ENCODE data around the gene TMEM91.

TMEM91 gene

GRCh38 chr19:41411100-41411967, 35.0 kb downstream of the TMEM91 start:
- Histone ChIP-seq H3K4me1 (ENCODE audit: control insufficient read depth, low read depth, low read length) (peaks cover 5% of the 10 kb centered on the region), H3K36me3 (ENCODE audit: control insufficient read depth, insufficient read depth, low read length) (no peaks in the 10 kb centered on the region), H4K5ac (ENCODE audit: low read length) (no peak overlapping the region), H2AK5ac (ENCODE audit: low read length) (no peak overlapping the region), H2BK5ac (ENCODE audit: low read length) (no peak overlapping the region), H2BK15ac (replicated peaks; ENCODE audit: low read depth) (no peak overlapping the region), H3K56ac (ENCODE audit: low read length) (no peak overlapping the region), H3K27ac (ENCODE audit: low read depth, low read length) (no peak overlapping the region), H3K79me2 (ENCODE audit: control insufficient read depth, insufficient read depth, low read length) (no peaks in the 10 kb centered on the region), H3K4me3 (ENCODE audit: low read length) (no peak overlapping the region), H2BK120ac (ENCODE audit: low read depth, low read length) (no peak overlapping the region), H3K4me2 (ENCODE audit: low read length) (no peak overlapping the region), H3K23ac (ENCODE audit: low read length) (no peak overlapping the region), H3K79me1 (ENCODE audit: low read length) (no peaks in the 10 kb centered on the region), H3K27me3 (ENCODE audit: insufficient read depth, low read length, poor library complexity) (no peaks in the 10 kb centered on the region), H3K9ac (ENCODE audit: low read length) (no peak overlapping the region), H4K8ac (ENCODE audit: low read depth, low read length) (no peak overlapping the region), H3K4ac (ENCODE audit: low read depth, low read length) (no peak overlapping the region), H3K18ac (ENCODE audit: low read length) (no peak overlapping the region)
- DNase-seq: no peak
- no CpG with 5 or more reads among the region's 9 CpGs for WGBS (ENCODE audit: extremely low coverage, insufficient coverage, low lambda C conversion rate)

GRCh38 chr19:41411968-41412265, 35.6 kb downstream of the TMEM91 start:
- Histone ChIP-seq H3K4ac (ENCODE audit: low read depth, low read length) (no peak overlapping the region), H2BK15ac (replicated peaks; ENCODE audit: low read depth) (no peak overlapping the region), H3K79me1 (ENCODE audit: low read length) (no peaks in the 10 kb centered on the region), H3K18ac (ENCODE audit: low read length) (no peak overlapping the region), H2BK120ac (ENCODE audit: low read depth, low read length) (no peak overlapping the region), H3K27ac (ENCODE audit: low read depth, low read length) (no peak overlapping the region), H3K56ac (ENCODE audit: low read length) (no peak overlapping the region), H3K4me2 (ENCODE audit: low read length) (no peak overlapping the region), H4K5ac (ENCODE audit: low read length) (no peak overlapping the region), H3K9ac (ENCODE audit: low read length) (no peak overlapping the region), H4K8ac (ENCODE audit: low read depth, low read length) (no peak overlapping the region), H3K4me3 (ENCODE audit: low read length) (no peak overlapping the region), H3K4me1 (ENCODE audit: control insufficient read depth, low read depth, low read length) (peaks cover 5% of the 10 kb centered on the region), H2BK5ac (ENCODE audit: low read length) (no peak overlapping the region), H3K27me3 (ENCODE audit: insufficient read depth, low read length, poor library complexity) (no peaks in the 10 kb centered on the region), H3K79me2 (ENCODE audit: control insufficient read depth, insufficient read depth, low read length) (no peaks in the 10 kb centered on the region), H2AK5ac (ENCODE audit: low read length) (no peak overlapping the region), H3K36me3 (ENCODE audit: control insufficient read depth, insufficient read depth, low read length) (no peaks in the 10 kb centered on the region), H3K23ac (ENCODE audit: low read length) (no peak overlapping the region)
- WGBS (ENCODE audit: extremely low coverage, insufficient coverage, low lambda C conversion rate): no CpG with 5 or more reads among the region's 11 CpGs
- DNase-seq: no peak

- no peak overlapping the region for H3K27ac ChIP-seq (ENCODE audit: low read depth, low read length)
- H4K5ac ChIP-seq (ENCODE audit: low read length): no peak overlapping the region
- DNase-seq: no peak
- H3K4me3 ChIP-seq (ENCODE audit: low read length): no peak overlapping the region
- H3K36me3 ChIP-seq (ENCODE audit: control insufficient read depth, insufficient read depth, low read length): no peaks in the 10 kb centered on the region
- H2BK120ac ChIP-seq (ENCODE audit: low read depth, low read length): no peak overlapping the region
- H2BK5ac ChIP-seq (ENCODE audit: low read length): no peak overlapping the region
- no peak overlapping the region for H3K4me2 ChIP-seq (ENCODE audit: low read length)
- H3K56ac ChIP-seq (ENCODE audit: low read length): no peak overlapping the region
- no peak overlapping the region for H3K23ac ChIP-seq (ENCODE audit: low read length)
- H3K18ac ChIP-seq (ENCODE audit: low read length): no peak overlapping the region
- no peaks in the 10 kb centered on the region for H3K79me1 ChIP-seq (ENCODE audit: low read length)
- no peaks in the 10 kb centered on the region for H3K27me3 ChIP-seq (ENCODE audit: insufficient read depth, low read length, poor library complexity)
- no peak overlapping the region for H2BK15ac ChIP-seq (replicated peaks; ENCODE audit: low read depth)
- H3K4me1 ChIP-seq (ENCODE audit: control insufficient read depth, low read depth, low read length): no peaks in the 10 kb centered on the region
- no peaks in the 10 kb centered on the region for H3K79me2 ChIP-seq (ENCODE audit: control insufficient read depth, insufficient read depth, low read length)
- H3K9ac ChIP-seq (ENCODE audit: low read length): no peak overlapping the region
- H3K4ac ChIP-seq (ENCODE audit: low read depth, low read length): no peak overlapping the region
- no peak overlapping the region for H2AK5ac ChIP-seq (ENCODE audit: low read length)
- no peak overlapping the region for H4K8ac ChIP-seq (ENCODE audit: low read depth, low read length)
- WGBS (ENCODE audit: extremely low coverage, insufficient coverage, low lambda C conversion rate): no CpG with 5 or more reads among the region's 5 CpGs
Measured at GRCh38 chr19:41412953-41413352, 36.6 kb downstream of the TMEM91 start.

- H3K4me1 ChIP-seq (ENCODE audit: control insufficient read depth, low read depth, low read length): no peaks in the 10 kb centered on the region
- no peaks in the 10 kb centered on the region for H3K79me2 ChIP-seq (ENCODE audit: control insufficient read depth, insufficient read depth, low read length)
- H3K4me2 ChIP-seq (ENCODE audit: low read length): no peak overlapping the region
- H3K79me1 ChIP-seq (ENCODE audit: low read length): no peaks in the 10 kb centered on the region
- H3K27ac ChIP-seq (ENCODE audit: low read depth, low read length): no peak overlapping the region
- no peak overlapping the region for H4K5ac ChIP-seq (ENCODE audit: low read length)
- no peak overlapping the region for H2BK5ac ChIP-seq (ENCODE audit: low read length)
- WGBS (ENCODE audit: extremely low coverage, insufficient coverage, low lambda C conversion rate): no CpG with 5 or more reads among the region's 10 CpGs
- no peaks in the 10 kb centered on the region for H3K36me3 ChIP-seq (ENCODE audit: control insufficient read depth, insufficient read depth, low read length)
- no peaks in the 10 kb centered on the region for H3K27me3 ChIP-seq (ENCODE audit: insufficient read depth, low read length, poor library complexity)
- no peak overlapping the region for H4K8ac ChIP-seq (ENCODE audit: low read depth, low read length)
- H2BK120ac ChIP-seq (ENCODE audit: low read depth, low read length): no peak overlapping the region
- H2BK15ac ChIP-seq (replicated peaks; ENCODE audit: low read depth): no peak overlapping the region
- no peak overlapping the region for H3K4me3 ChIP-seq (ENCODE audit: low read length)
- H3K56ac ChIP-seq (ENCODE audit: low read length): no peak overlapping the region
- no peak overlapping the region for H2AK5ac ChIP-seq (ENCODE audit: low read length)
- no peak overlapping the region for H3K18ac ChIP-seq (ENCODE audit: low read length)
- no peak for DNase-seq
- no peak overlapping the region for H3K4ac ChIP-seq (ENCODE audit: low read depth, low read length)
- H3K23ac ChIP-seq (ENCODE audit: low read length): no peak overlapping the region
- H3K9ac ChIP-seq (ENCODE audit: low read length): no peak overlapping the region
Measured at GRCh38 chr19:41413947-41414346, 37.6 kb downstream of the TMEM91 start.

GRCh38 chr19:41414461-41414860, 38.1 kb downstream of the TMEM91 start:
- no peak overlapping the region for H3K56ac ChIP-seq (ENCODE audit: low read length)
- H3K27ac ChIP-seq (ENCODE audit: low read depth, low read length): no peak overlapping the region
- no peak overlapping the region for H4K8ac ChIP-seq (ENCODE audit: low read depth, low read length)
- no peaks in the 10 kb centered on the region for H3K79me1 ChIP-seq (ENCODE audit: low read length)
- H4K5ac ChIP-seq (ENCODE audit: low read length): no peak overlapping the region
- H2BK120ac ChIP-seq (ENCODE audit: low read depth, low read length): no peak overlapping the region
- no peaks in the 10 kb centered on the region for H3K27me3 ChIP-seq (ENCODE audit: insufficient read depth, low read length, poor library complexity)
- WGBS (ENCODE audit: extremely low coverage, insufficient coverage, low lambda C conversion rate): no CpG with 5 or more reads among the region's 9 CpGs
- no peak overlapping the region for H3K4me2 ChIP-seq (ENCODE audit: low read length)
- H3K4me3 ChIP-seq (ENCODE audit: low read length): no peak overlapping the region
- DNase-seq: no peak
- H3K18ac ChIP-seq (ENCODE audit: low read length): no peak overlapping the region
- H2BK15ac ChIP-seq (replicated peaks; ENCODE audit: low read depth): no peak overlapping the region
- H3K79me2 ChIP-seq (ENCODE audit: control insufficient read depth, insufficient read depth, low read length): no peaks in the 10 kb centered on the region
- no peaks in the 10 kb centered on the region for H3K36me3 ChIP-seq (ENCODE audit: control insufficient read depth, insufficient read depth, low read length)
- no peak overlapping the region for H2AK5ac ChIP-seq (ENCODE audit: low read length)
- no peak overlapping the region for H3K23ac ChIP-seq (ENCODE audit: low read length)
- no peak overlapping the region for H2BK5ac ChIP-seq (ENCODE audit: low read length)
- H3K4me1 ChIP-seq (ENCODE audit: control insufficient read depth, low read depth, low read length): no peaks in the 10 kb centered on the region
- H3K4ac ChIP-seq (ENCODE audit: low read depth, low read length): no peak overlapping the region
- no peak overlapping the region for H3K9ac ChIP-seq (ENCODE audit: low read length)

- Histone ChIP-seq H3K27ac (ENCODE audit: low read depth, low read length) (no peak overlapping the region), H3K79me2 (ENCODE audit: control insufficient read depth, insufficient read depth, low read length) (no peaks in the 10 kb centered on the region), H3K4ac (ENCODE audit: low read depth, low read length) (no peak overlapping the region), H2BK5ac (ENCODE audit: low read length) (no peak overlapping the region), H3K4me2 (ENCODE audit: low read length) (no peak overlapping the region), H3K36me3 (ENCODE audit: control insufficient read depth, insufficient read depth, low read length) (no peaks in the 10 kb centered on the region), H3K23ac (ENCODE audit: low read length) (no peak overlapping the region), H3K56ac (ENCODE audit: low read length) (no peak overlapping the region), H3K9ac (ENCODE audit: low read length) (no peak overlapping the region), H3K79me1 (ENCODE audit: low read length) (no peaks in the 10 kb centered on the region), H4K5ac (ENCODE audit: low read length) (no peak overlapping the region), H2BK120ac (ENCODE audit: low read depth, low read length) (no peak overlapping the region), H3K18ac (ENCODE audit: low read length) (no peak overlapping the region), H3K27me3 (ENCODE audit: insufficient read depth, low read length, poor library complexity) (no peaks in the 10 kb centered on the region), H2BK15ac (replicated peaks; ENCODE audit: low read depth) (no peak overlapping the region), H3K4me1 (ENCODE audit: control insufficient read depth, low read depth, low read length) (no peaks in the 10 kb centered on the region), H2AK5ac (ENCODE audit: low read length) (no peak overlapping the region), H4K8ac (ENCODE audit: low read depth, low read length) (no peak overlapping the region), H3K4me3 (ENCODE audit: low read length) (no peak overlapping the region)
- DNase-seq: no peak
- no CpG with 5 or more reads among the region's 9 CpGs for WGBS (ENCODE audit: extremely low coverage, insufficient coverage, low lambda C conversion rate)
Measured at GRCh38 chr19:41415154-41415571, 38.8 kb downstream of the TMEM91 start.

All from mesendoderm (in vitro differentiated cells).